Subcutaneous adipose tissue (tissue), 4 donors: Measurements from ENCODE around the gene DNAAF5. TPM values are rescaled to one million over a fixed set of nuclear protein-coding genes. Genes with fewer than 3 reads are reported as not detected.

ENCODE experiments used
- CTCF ChIP-seq: fragments of 450-650 bp; IDR thresholded peaks from one replicate; pipeline ENCODE4 v1.5.1; 2016; ENCODE audit warnings: low read depth, mild to moderate bottlenecking, control low read depth, antibody characterized with exemption, moderate library complexity
- total RNA-seq, 4 donors: library from RNA; depleted of rRNA; stranded (reverse); fragments of >200 nt; gene quantifications; one replicate each; pipeline ENCODE4 v1.1.0, GENCODE V29; 2016

Gene DNAAF5
- total RNA-seq, 4 donors from 2014 or later, result 11.2 to 19.4 (median 12.8) TPM

DNA sequence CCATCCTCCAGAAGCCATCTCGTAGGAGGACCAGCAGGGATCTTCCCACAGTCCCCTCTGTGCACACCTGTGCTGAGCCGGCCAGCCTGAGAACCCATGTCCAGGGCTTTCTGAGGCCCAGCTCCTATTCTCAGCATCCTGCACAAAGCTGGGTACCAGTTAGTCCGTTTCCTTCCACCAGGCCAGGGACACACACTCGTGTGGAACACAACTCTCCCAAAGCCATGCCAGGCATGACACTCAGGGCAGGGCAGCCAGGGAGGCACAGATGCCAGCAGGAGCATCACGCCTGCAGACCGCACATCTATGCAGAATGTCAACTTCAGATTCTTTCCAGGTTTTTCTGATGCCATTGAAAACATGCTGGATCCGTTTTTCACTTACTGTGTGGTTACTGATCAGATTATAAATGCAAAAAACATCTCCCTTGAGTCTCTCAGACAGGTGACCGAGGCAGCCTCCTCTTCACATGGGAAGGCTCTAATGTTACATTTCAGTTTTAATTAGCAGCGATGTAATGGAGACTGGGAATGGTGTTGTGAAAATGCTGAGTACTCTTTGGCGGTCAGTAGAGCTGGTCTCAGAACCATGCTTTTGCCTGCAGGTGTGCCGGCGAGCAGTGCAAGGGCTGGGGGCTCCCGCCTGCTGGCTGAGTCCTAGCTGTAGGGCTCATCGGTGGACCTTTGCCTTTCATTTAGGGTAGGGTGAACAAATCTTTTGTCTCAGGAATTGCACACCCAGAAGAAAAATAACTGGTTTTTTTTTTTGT, 102.5 kb downstream of the DNAAF5 start:
- no peak for TF ChIP-seq CTCF

DNA sequence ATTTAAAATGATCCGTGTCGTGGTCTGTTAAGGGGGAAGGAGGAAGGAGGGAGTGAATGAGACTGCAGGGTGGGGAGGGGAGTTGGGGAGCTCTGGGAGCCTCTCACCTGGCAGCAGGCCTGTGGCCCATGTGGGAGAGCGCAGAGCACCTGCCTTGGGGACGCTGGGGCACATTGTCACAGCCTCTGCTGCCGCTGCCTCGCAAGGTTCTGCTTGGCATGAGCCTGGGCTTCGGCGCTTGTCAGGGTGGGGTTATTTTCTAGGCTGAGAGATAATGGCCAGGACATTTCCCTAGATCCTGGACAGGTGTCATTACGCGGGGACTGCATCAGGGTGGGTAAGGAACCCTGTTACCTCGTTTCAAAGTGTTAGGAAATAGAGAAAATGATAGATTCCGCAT, 103.6 kb downstream of the DNAAF5 start:
- TF ChIP-seq CTCF, result no peak

GRCh38 chr7:831596-832166, 105.2 kb downstream of the DNAAF5 start:
- no peak for TF ChIP-seq CTCF

DNA sequence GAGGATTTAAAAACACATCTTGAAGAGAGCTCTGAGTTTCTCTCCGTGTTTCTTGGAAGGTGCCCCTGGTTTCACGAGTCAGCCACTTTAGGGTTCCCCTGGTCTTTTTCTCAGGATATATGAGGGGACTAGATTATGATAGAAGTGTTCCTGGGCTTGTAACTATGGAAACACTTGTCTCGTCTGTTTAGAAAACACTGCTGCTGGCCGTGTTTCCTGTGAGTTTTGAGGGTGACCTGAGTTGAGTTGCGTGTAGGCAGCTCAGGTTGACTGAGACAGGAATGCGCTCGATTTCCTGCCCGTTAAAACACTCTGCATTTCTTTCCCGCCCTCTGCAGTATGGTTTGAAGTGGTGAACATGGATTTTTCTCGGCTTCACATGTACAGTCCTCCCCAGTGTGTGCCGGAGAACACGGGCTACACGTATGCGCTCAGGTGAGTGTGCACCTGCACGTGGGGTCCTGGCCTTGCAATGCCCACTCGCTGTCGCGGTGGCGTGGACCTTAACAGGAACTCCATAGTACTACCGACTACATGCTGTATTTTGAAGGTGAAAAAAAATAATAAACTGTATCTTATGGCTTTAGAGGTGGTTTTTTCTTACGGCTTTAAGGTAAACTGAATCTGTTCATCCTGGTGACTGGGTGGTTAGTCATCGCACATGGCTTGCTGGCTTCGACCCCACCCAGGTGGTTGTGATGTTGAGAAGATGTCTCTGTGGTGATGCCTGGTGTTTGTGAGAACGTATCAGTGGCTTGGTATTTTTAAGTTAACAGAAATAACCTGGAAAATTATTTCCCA, 105.9 kb downstream of the DNAAF5 start, which contains the start of gene SUN1:
TSS of gene SUN1 (plus strand) at position 310 of the 801 bp plus-strand sequence. CDS start at position 359, 49 bp downstream.
- no peak for TF ChIP-seq CTCF

- TF ChIP-seq CTCF, result no peak
Observed at GRCh38 chr7:832968-833424, 106.5 kb downstream of the DNAAF5 start.

DNA sequence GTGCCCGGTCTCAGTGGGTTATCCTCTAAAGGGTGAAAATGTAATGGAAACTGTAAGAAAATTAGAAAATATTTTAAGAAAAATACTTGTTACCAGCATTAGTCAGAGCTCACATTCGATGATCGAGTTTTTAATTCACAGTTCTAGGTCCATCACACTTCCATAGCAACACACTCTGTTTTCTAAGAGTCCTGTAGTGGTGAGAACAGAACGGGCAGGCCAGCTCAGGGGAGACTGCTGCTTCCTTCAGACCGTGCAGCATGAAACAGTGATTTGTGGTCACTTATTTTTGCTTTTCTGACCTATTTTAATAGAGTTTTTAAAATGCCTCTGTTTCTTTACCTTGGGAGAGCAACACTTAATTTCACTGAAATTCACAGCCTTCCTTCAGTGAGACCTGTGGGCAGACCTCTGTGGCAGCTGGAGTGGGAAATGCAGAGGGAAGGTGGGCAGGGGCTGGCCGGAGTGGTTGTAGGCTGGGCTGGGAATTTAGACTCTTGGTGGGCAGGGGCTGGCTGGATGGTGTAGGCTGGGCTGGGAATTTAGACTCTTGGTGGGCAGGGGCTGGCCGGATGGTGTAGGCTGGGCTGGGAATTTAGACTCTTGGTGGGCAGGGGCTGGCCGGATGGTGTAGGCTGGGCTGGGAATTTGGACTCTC, 107.2 kb downstream of the DNAAF5 start:
- no peak for TF ChIP-seq CTCF
